ENCODE results near the gene SUCLG2.

SUCLG2 gene

DNA sequence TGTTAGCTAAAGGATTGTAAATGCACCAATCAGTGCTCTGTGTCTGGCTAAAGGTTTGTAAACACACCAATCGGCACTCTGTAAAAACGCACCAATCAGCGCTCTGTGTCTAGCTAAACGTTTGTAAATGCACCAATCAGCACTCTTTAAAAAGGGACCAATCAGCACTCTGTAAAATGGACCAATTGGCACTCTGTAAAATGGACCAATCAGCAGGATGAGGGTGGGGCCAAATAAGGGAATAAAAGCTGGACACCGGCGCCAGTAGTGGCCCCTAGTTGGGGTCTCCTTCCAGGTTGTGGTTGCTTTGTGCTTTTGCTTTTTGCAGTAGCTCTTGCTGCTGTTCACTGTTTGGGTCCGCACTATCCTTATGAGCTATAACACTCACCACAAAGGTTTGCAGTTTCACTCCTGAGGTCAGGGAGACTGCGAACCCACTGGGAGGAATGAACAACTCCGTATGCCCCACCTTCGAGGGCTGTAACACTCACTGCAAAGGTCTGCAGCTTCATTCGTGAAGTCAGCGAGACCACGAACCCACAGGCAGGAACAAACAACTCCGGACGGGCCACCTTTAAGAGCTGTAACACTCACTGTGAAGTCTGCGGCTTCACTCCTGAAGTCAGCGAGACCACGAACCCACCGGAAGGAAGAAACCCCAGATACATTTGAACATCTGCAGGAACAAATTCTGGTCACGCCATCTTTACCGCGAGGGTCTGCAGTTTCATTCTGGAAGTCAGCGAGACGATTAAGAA is 1.1 kb upstream of the SUCLG2 start:
- no peaks in the 10 kb centered on the region for H4K20me1 ChIP-seq (ENCODE audit: insufficient read depth, low read length)
- 0 out of 2 replicates have a peak overlapping the region, but pooled peaks have one; percentile 20 for H2AFZ ChIP-seq (ENCODE audit: low read length)
- peaks cover 4% of the 10 kb centered on the region; the same call in 1 of the 2 replicates for H3K36me3 ChIP-seq (ENCODE audit: insufficient read depth, low read length)
- no peak overlapping the region for H3K27ac ChIP-seq (ENCODE audit: low read depth, low read length, poor library complexity, severe bottlenecking)
- H3K4me2 ChIP-seq (ENCODE audit: low read length) = peak overlapping the region; percentile 92
- peak overlapping the region; percentile 84 for H3K4me3 ChIP-seq (ENCODE audit: low read depth, low read length, poor library complexity, severe bottlenecking)
- no peaks in the 10 kb centered on the region for H3K27me3 ChIP-seq (ENCODE audit: insufficient read depth, low read length)
- no peaks in the 10 kb centered on the region for H3K9me2 ChIP-seq (ENCODE audit: low read depth, low read length)
- H3K79me2 ChIP-seq (ENCODE audit: insufficient read depth, low read length) = 0 out of 2 replicates have a peak, but pooled peaks cover 7% of the 10 kb centered on the region
- H3K9me3 ChIP-seq (ENCODE audit: low read length) = no peaks in the 10 kb centered on the region
- TF ChIP-seq EZH2 (IDR thresholded peaks at IDR 0.05; ENCODE audit: borderline replicate concordance, low read length) = no peak
- TF ChIP-seq, protein P1, sequence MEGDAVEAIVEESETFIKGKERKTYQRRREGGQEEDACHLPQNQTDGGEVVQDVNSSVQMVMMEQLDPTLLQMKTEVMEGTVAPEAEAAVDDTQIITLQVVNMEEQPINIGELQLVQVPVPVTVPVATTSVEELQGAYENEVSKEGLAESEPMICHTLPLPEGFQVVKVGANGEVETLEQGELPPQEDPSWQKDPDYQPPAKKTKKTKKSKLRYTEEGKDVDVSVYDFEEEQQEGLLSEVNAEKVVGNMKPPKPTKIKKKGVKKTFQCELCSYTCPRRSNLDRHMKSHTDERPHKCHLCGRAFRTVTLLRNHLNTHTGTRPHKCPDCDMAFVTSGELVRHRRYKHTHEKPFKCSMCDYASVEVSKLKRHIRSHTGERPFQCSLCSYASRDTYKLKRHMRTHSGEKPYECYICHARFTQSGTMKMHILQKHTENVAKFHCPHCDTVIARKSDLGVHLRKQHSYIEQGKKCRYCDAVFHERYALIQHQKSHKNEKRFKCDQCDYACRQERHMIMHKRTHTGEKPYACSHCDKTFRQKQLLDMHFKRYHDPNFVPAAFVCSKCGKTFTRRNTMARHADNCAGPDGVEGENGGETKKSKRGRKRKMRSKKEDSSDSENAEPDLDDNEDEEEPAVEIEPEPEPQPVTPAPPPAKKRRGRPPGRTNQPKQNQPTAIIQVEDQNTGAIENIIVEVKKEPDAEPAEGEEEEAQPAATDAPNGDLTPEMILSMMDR (IDR thresholded peaks at IDR 0.05; ENCODE audit: low read length) = no peak
- no peak overlapping the region for H3K9ac ChIP-seq (ENCODE audit: low read length)
- peaks cover 46% of the 10 kb centered on the region for H3K4me1 ChIP-seq (ENCODE audit: insufficient read depth, low read length, severe bottlenecking)
- H3F3A ChIP-seq (ENCODE audit: insufficient read depth, low read length) = no peaks in the 10 kb centered on the region

DNA sequence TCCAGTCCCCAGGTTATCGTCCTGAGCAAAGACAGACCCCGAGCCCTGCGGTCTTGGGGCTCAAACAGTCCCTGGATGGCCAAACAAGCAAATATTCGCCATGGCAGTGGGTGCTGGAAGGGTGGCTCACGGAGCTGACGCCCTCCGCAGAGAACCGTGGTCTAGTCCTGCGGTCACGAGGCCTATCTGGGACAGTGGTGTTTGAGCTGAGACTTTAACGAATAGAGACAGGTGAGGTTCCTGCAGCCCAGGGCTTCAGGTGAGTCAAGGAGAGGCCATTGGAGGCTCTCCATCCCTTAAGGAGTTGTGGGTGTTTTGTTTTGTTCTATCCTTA is 399 bp upstream of the SUCLG2 start:
- Histone ChIP-seq H3K9me2 (ENCODE audit: low read depth, low read length) (no peaks in the 10 kb centered on the region), H3K79me2 (ENCODE audit: insufficient read depth, low read length) (peaks cover 7% of the 10 kb centered on the region; the same call in 1 of the 2 replicates), H4K20me1 (ENCODE audit: insufficient read depth, low read length) (no peaks in the 10 kb centered on the region), H3K27me3 (ENCODE audit: insufficient read depth, low read length) (no peaks in the 10 kb centered on the region), H3K9ac (ENCODE audit: low read length) (peak overlapping the region; percentile 88), H3K36me3 (ENCODE audit: insufficient read depth, low read length) (peaks cover 4% of the 10 kb centered on the region; the same call in 1 of the 2 replicates), H3K4me3 (ENCODE audit: low read depth, low read length, poor library complexity, severe bottlenecking) (peak overlapping the region; percentile 84), H2AFZ (ENCODE audit: low read length) (peak overlapping the region; percentile 4; the same call in 1 of the 2 replicates), H3K4me1 (ENCODE audit: insufficient read depth, low read length, severe bottlenecking) (peaks cover 52% of the 10 kb centered on the region), H3K27ac (ENCODE audit: low read depth, low read length, poor library complexity, severe bottlenecking) (peak overlapping the region; percentile 63), H3F3A (ENCODE audit: insufficient read depth, low read length) (no peaks in the 10 kb centered on the region), H3K4me2 (ENCODE audit: low read length) (peak overlapping the region; percentile 92), H3K9me3 (ENCODE audit: low read length) (no peaks in the 10 kb centered on the region)
- TF ChIP-seq EZH2 (IDR thresholded peaks at IDR 0.05; ENCODE audit: borderline replicate concordance, low read length) = no peak
- TF ChIP-seq, protein P1 (IDR thresholded peaks at IDR 0.05; ENCODE audit: low read length) = no peak

DNA sequence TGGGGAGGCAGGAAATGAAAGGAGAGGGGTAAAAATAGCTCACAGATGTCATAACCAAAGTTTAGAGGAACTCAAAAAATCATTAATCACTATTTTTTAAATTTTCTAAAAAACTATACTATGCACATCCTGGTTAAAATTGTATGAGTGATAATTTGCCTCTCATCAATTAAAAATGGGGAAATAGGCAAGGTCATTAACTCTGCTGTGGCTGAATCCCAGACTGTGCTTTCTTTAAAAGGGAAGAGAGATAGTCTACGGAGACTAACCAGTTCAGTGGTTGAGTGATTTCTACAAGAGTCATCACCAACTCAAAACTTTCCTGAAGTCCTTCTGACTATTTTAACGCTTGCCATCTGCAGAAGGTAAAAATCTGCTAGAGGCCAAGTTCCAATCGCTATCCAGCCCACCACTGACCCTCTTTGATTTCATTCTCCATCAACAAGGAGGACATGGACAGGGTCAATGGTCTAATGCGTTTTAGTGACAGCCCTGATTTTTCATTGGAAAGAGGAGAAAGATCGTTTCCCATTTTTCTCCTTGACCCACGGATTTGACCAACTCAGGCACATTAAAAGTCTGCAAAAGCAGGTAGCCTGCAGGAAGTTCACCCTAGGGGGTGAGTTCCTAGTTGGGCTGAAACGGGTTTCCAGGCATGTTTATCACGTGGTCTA is 850 bp downstream of the SUCLG2 start:
- peak overlapping the region; percentile 63 for H3K27ac ChIP-seq (ENCODE audit: low read depth, low read length, poor library complexity, severe bottlenecking)
- no peaks in the 10 kb centered on the region for H3K9me2 ChIP-seq (ENCODE audit: low read depth, low read length)
- H3F3A ChIP-seq (ENCODE audit: insufficient read depth, low read length) = no peaks in the 10 kb centered on the region
- H2AFZ ChIP-seq (ENCODE audit: low read length) = no peak overlapping the region
- peak overlapping the region; percentile 84 for H3K4me3 ChIP-seq (ENCODE audit: low read depth, low read length, poor library complexity, severe bottlenecking)
- H3K4me1 ChIP-seq (ENCODE audit: insufficient read depth, low read length, severe bottlenecking) = peaks cover 52% of the 10 kb centered on the region
- H3K36me3 ChIP-seq (ENCODE audit: insufficient read depth, low read length) = peaks cover 4% of the 10 kb centered on the region; the same call in 1 of the 2 replicates
- H3K9me3 ChIP-seq (ENCODE audit: low read length) = no peaks in the 10 kb centered on the region
- H3K79me2 ChIP-seq (ENCODE audit: insufficient read depth, low read length) = peaks cover 7% of the 10 kb centered on the region; the same call in 1 of the 2 replicates
- TF ChIP-seq, protein P1 (IDR thresholded peaks at IDR 0.05; ENCODE audit: low read length) = no peak
- TF ChIP-seq EZH2 (IDR thresholded peaks at IDR 0.05; ENCODE audit: borderline replicate concordance, low read length) = no peak
- peak overlapping the region; percentile 88 for H3K9ac ChIP-seq (ENCODE audit: low read length)
- H3K4me2 ChIP-seq (ENCODE audit: low read length) = peak overlapping the region; percentile 92
- H3K27me3 ChIP-seq (ENCODE audit: insufficient read depth, low read length) = no peaks in the 10 kb centered on the region
- no peaks in the 10 kb centered on the region for H4K20me1 ChIP-seq (ENCODE audit: insufficient read depth, low read length)

Data from OCI-LY1 (cell line).